Skeletal muscle tissue (tissue), 4 donors: ENCODE measurements around the gene KDM4C. TPM values are rescaled to one million over a fixed set of nuclear protein-coding genes. Genes with fewer than 3 reads are reported as not detected.
A peak's percentile ranks its signal among the peaks of the same experiment; 100 is the strongest.

Experiments used
- H3K27ac ChIP-seq: one replicate; pipeline ENCODE4 v1.7.0; 2013; ENCODE audit warnings: mild to moderate bottlenecking, low read depth, low read length, inconsistent platforms
- H3K27me3 ChIP-seq, 3 donors: one replicate each; pipeline ENCODE4 v1.7.0; 2013; ENCODE audit warnings: low read length in 3 of 3; ENCODE audit not compliant: control insufficient read depth in 3 of 3, insufficient read depth in 3 of 3
- H3K36me3 ChIP-seq, 3 donors: one replicate each; pipeline ENCODE4 v1.7.0; 2013; ENCODE audit warnings: low read length in 3 of 3; ENCODE audit not compliant: control insufficient read depth in 3 of 3, insufficient read depth in 3 of 3
- H3K4me1 ChIP-seq, 3 donors: one replicate each; pipeline ENCODE4 v1.7.0; 2013; ENCODE audit warnings: low read length in 3 of 3, mild to moderate bottlenecking in 3 of 3; ENCODE audit not compliant: control insufficient read depth in 3 of 3, insufficient read depth in 3 of 3
- H3K4me3 ChIP-seq, 3 donors: one replicate each; pipeline ENCODE4 v1.7.0; 2013; ENCODE audit warnings: low read length in 3 of 3
- H3K9ac ChIP-seq, 3 donors: one replicate each; pipeline ENCODE4 v1.7.0; 2013; ENCODE audit warnings: low read length in 3 of 3, mild to moderate bottlenecking in 3 of 3, moderate library complexity in 2 of 3, low read depth in 1 of 3
- H3K9me3 ChIP-seq, 3 donors: one replicate each; pipeline ENCODE4 v1.7.0; 2013; ENCODE audit warnings: low read length in 3 of 3; ENCODE audit not compliant: control insufficient read depth in 3 of 3
- total RNA-seq: library from RNA; depleted of rRNA; stranded (reverse); fragments of >200 nt; gene quantifications from one replicate; pipeline ENCODE4 v1.2.3, GENCODE V29; 2014
- donor health status: Osteomylitis.

KDM4C gene
- total RNA-seq, 1 donor from 2014 or later = 50.1 TPM

- Histone ChIP-seq H3K27ac (peak overlapping the region; percentile 52), H3K27me3 (no peaks in the 10 kb centered on the region), H3K4me1 (peaks cover 13 to 28% (median 16%) of the 10 kb centered on the region in 3 donors), H3K9me3 (no peaks in the 10 kb centered on the region), H3K9ac (peak overlapping the region in 2 of 3 donors; percentile 23 to 28), H3K4me3 (no peak overlapping the region), H3K36me3 (peaks cover 0 to 4% (median 3%) of the 10 kb centered on the region in 3 donors)
Observed at GRCh38 chr9:7137040-7137439, 379.3 kb downstream of the KDM4C start.

DNA sequence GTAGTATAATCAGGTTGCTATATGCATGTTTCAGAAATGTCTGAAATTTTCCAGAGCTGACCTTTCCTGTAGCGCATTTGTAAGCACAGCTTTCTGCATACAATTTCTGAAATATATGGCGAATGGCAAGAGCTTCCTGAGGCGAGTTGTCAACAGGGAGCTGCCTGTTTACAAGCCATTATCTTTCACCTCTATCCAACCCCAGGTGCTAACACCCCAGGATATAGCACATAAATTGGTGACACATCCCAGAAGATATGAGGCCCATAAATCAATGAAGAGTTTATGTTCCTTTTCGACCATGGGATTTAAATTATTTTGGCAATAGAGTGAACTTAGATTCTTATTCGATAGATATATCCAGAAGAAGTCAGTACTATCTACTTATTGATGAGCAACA is 379.8 kb downstream of the KDM4C start:
- Histone ChIP-seq H3K9me3 (no peaks in the 10 kb centered on the region), H3K36me3 (peaks cover 0 to 4% (median 0%) of the 10 kb centered on the region in 3 donors), H3K27me3 (no peaks in the 10 kb centered on the region), H3K9ac (no peak overlapping the region), H3K4me1 (peaks cover 13 to 28% (median 16%) of the 10 kb centered on the region in 3 donors), H3K4me3 (no peak overlapping the region), H3K27ac (peak overlapping the region; percentile 52)

- H3K36me3 ChIP-seq = peaks cover 0 to 4% (median 0%) of the 10 kb centered on the region in 3 donors
- no peaks in the 10 kb centered on the region for H3K27me3 ChIP-seq
- no peak overlapping the region for H3K9ac ChIP-seq
- H3K4me3 ChIP-seq = no peak overlapping the region
- H3K4me1 ChIP-seq = peaks cover 19 to 31% (median 20%) of the 10 kb centered on the region in 3 donors
- no peaks in the 10 kb centered on the region for H3K9me3 ChIP-seq
- no peak overlapping the region for H3K27ac ChIP-seq
Observed at GRCh38 chr9:7139886-7140285, 382.1 kb downstream of the KDM4C start.

DNA sequence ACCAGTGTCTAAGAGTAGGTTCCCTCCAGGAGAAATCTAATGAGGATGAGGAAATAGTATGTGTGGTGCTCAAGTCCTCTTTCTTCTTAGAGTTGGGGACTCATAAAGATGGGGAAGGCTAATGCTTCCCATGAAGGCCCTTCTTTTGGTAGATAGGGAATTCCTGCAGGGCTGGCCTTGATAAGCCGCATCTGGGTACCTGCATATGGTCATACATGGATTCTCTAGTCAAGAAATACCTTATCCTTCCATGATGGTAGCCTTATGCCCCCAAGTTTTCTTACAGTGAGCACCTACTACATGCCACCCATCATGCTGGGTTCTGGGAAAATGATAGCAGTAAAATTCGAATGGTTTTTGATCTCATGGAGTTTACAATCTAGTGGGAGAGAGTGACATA is 382.6 kb downstream of the KDM4C start:
- Histone ChIP-seq H3K27ac (no peak overlapping the region), H3K4me1 (peaks cover 22 to 36% (median 24%) of the 10 kb centered on the region in 3 donors), H3K9ac (no peak overlapping the region), H3K4me3 (no peak overlapping the region), H3K27me3 (no peaks in the 10 kb centered on the region), H3K36me3 (peaks cover 0 to 4% (median 0%) of the 10 kb centered on the region in 3 donors), H3K9me3 (no peaks in the 10 kb centered on the region)

DNA sequence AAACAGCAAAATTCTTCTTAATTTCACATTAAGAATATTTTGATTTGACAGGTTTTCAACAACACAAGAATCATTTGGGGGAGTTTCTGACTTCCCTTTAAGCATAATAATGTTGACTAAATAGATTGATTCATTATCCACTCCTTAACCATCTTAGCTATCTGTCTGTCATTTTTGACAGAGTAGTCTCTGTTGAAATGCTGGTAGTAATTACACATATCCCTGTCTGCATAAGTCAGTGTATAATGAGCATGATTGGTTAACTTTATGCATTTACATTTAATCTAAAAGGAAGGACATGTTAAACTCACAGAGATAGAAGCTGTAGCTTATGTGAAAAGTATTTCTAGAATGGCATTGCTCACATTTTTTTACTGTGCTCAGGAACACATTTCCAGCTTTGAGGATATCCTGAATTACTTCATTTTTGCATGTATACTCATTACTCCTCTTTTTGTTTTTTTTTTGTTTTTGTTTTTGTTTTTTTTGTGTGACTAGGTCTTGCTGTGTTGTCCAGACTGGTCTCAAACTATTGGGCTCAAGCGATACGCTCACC is 385.9 kb downstream of the KDM4C start:
- no peak overlapping the region for H3K27ac ChIP-seq
- H3K36me3 ChIP-seq = no peaks in the 10 kb centered on the region
- peaks cover 32 to 54% (median 36%) of the 10 kb centered on the region in 3 donors for H3K4me1 ChIP-seq
- no peak overlapping the region for H3K9ac ChIP-seq
- H3K4me3 ChIP-seq = no peak overlapping the region
- no peaks in the 10 kb centered on the region for H3K9me3 ChIP-seq
- H3K27me3 ChIP-seq = no peaks in the 10 kb centered on the region

- Histone ChIP-seq H3K36me3 (no peaks in the 10 kb centered on the region), H3K9ac (no peak overlapping the region), H3K27me3 (no peaks in the 10 kb centered on the region), H3K4me1 (peaks cover 39 to 61% (median 42%) of the 10 kb centered on the region in 3 donors), H3K4me3 (no peak overlapping the region), H3K9me3 (no peaks in the 10 kb centered on the region), H3K27ac (peak overlapping the region; percentile 28)
Observed at GRCh38 chr9:7144265-7145046, 386.7 kb downstream of the KDM4C start.

DNA sequence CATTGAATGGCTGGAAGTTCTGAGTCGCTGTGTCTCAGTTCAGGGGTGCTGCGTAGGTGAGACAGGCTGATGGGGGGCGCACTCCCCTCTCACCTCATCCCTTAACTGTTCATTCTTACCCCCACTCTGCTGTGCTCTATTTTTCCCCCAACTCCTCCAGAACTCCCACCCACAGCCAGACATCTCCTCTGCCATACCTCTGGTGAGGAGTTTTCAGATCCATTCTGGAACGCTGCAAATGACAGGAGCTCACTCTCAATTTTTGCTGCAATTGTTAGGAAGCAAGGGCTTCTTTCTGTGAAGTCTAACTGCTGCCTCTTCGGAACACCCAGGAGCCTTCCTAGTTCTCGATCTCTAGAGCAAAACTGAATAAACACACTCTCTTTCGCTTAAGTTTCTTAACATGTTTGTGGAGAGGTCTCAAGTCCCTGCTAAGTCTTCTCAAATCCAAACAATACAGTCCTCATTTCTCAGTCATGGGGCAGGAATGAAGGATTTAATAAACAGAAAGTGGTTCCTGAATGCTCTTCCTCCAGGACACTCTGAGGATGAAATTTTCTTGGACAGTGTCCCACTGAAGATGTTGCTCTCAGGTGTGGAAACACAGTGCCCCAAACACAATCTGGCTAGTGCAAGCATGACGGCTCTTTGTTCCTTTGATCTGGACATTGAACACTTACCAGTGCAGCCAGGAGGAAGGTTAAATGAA is 387.7 kb downstream of the KDM4C start:
- no peaks in the 10 kb centered on the region for H3K9me3 ChIP-seq
- no peak overlapping the region for H3K9ac ChIP-seq
- H3K36me3 ChIP-seq = no peaks in the 10 kb centered on the region
- H3K27me3 ChIP-seq = no peaks in the 10 kb centered on the region
- peak overlapping the region; percentile 28 for H3K27ac ChIP-seq
- H3K4me3 ChIP-seq = no peak overlapping the region
- H3K4me1 ChIP-seq = peaks cover 49 to 67% (median 50%) of the 10 kb centered on the region in 3 donors

GRCh38 chr9:7146582-7146981 is 388.8 kb downstream of the KDM4C start:
- H3K27me3 ChIP-seq = no peaks in the 10 kb centered on the region

GRCh38 chr9:7147121-7148090 is 389.6 kb downstream of the KDM4C start:
- Histone ChIP-seq H3K4me1 (peaks cover 41 to 57% (median 45%) of the 10 kb centered on the region in 3 donors), H3K4me3 (peak overlapping the region; percentile 11 to 67 (median 28)), H3K27ac (peak overlapping the region; percentile 96)

More at GRCh38 chr9:7146582-7146981, 388.8 kb downstream of the KDM4C start:
- peak overlapping the region in 1 of 3 donors; percentile 17 for H3K4me3 ChIP-seq
- no peaks in the 10 kb centered on the region for H3K9me3 ChIP-seq
- peak overlapping the region; percentile 4 to 69 (median 58) for H3K9ac ChIP-seq
- H3K4me1 ChIP-seq = peaks cover 41 to 57% (median 45%) of the 10 kb centered on the region in 3 donors
- H3K36me3 ChIP-seq = no peaks in the 10 kb centered on the region
- peak overlapping the region; percentile 96 for H3K27ac ChIP-seq

More at GRCh38 chr9:7147121-7148090, 389.6 kb downstream of the KDM4C start:
- peak overlapping the region; percentile 69 to 84 (median 83) for H3K9ac ChIP-seq
- no peaks in the 10 kb centered on the region for H3K27me3 ChIP-seq
- H3K9me3 ChIP-seq = no peaks in the 10 kb centered on the region
- no peaks in the 10 kb centered on the region for H3K36me3 ChIP-seq
